ENCODE data around the gene CCR5AS.
"Not testable (repeated sequence)": the region's sequence is repeated elsewhere in the genome, so short reads cannot be mapped to it uniquely, and the experiment has no call there.

Gene CCR5AS

GRCh38 chr3:46427916-46428833, 21.3 kb upstream of the CCR5AS start:
- peak; percentile 8 for DNase-seq
- H3K4me1 ChIP-seq (ENCODE audit: control insufficient read depth, insufficient read depth, low read length): no peaks in the 10 kb centered on the region
- peaks cover 2% of the 10 kb centered on the region for H3K9me3 ChIP-seq (replicated peaks; ENCODE audit: control insufficient read depth, low read depth, low read length)
- H3K27ac ChIP-seq (ENCODE audit: low read length): no peak overlapping the region
- no peak overlapping the region for H3K4me3 ChIP-seq (ENCODE audit: low read length)
- 55% methylated on average over 6 of the region's 10 CpGs for WGBS (ENCODE audit: insufficient coverage)
- no peaks in the 10 kb centered on the region for H3K36me3 ChIP-seq (ENCODE audit: control insufficient read depth, insufficient read depth, low read length)
- H3K27me3 ChIP-seq (ENCODE audit: control insufficient read depth, insufficient read depth, low read length): no peaks in the 10 kb centered on the region

GRCh38 chr3:46427404-46427803, 20.5 kb upstream of the CCR5AS start:
- H3K4me1 ChIP-seq (ENCODE audit: control insufficient read depth, insufficient read depth, low read length); H3K4me3 ChIP-seq (ENCODE audit: low read length); H3K27ac ChIP-seq (ENCODE audit: low read length); H3K36me3 ChIP-seq (ENCODE audit: control insufficient read depth, insufficient read depth, low read length); H3K27me3 ChIP-seq (ENCODE audit: control insufficient read depth, insufficient read depth, low read length); H3K9me3 ChIP-seq (replicated peaks; ENCODE audit: control insufficient read depth, low read depth, low read length): not testable (repeated sequence)
- 40% methylated on average over 1 of the region's 8 CpGs for WGBS (ENCODE audit: insufficient coverage)
- peak; percentile 10 for DNase-seq

- not testable (repeated sequence) for H3K9me3 ChIP-seq (replicated peaks; ENCODE audit: control insufficient read depth, low read depth, low read length); H3K4me1 ChIP-seq (ENCODE audit: control insufficient read depth, insufficient read depth, low read length); H3K27ac ChIP-seq (ENCODE audit: low read length); H3K27me3 ChIP-seq (ENCODE audit: control insufficient read depth, insufficient read depth, low read length); DNase-seq; H3K4me3 ChIP-seq (ENCODE audit: low read length); H3K36me3 ChIP-seq (ENCODE audit: control insufficient read depth, insufficient read depth, low read length)
- WGBS (ENCODE audit: insufficient coverage): 100% methylated on average over 1 of the region's 4 CpGs
Measured at GRCh38 chr3:46426476-46426875, 19.6 kb upstream of the CCR5AS start.

- no peaks in the 10 kb centered on the region for H3K36me3 ChIP-seq (ENCODE audit: control insufficient read depth, insufficient read depth, low read length)
- H3K27me3 ChIP-seq (ENCODE audit: control insufficient read depth, insufficient read depth, low read length): no peaks in the 10 kb centered on the region
- no peaks in the 10 kb centered on the region for H3K4me1 ChIP-seq (ENCODE audit: control insufficient read depth, insufficient read depth, low read length)
- no peak overlapping the region for H3K27ac ChIP-seq (ENCODE audit: low read length)
- no CpG with 5 or more reads among the region's 5 CpGs for WGBS (ENCODE audit: insufficient coverage)
- no peak overlapping the region for H3K4me3 ChIP-seq (ENCODE audit: low read length)
- no peak for DNase-seq
- H3K9me3 ChIP-seq (replicated peaks; ENCODE audit: control insufficient read depth, low read depth, low read length): no peaks in the 10 kb centered on the region
Measured at GRCh38 chr3:46423588-46423987, 16.7 kb upstream of the CCR5AS start.

GRCh38 chr3:46422617-46423016, 15.8 kb upstream of the CCR5AS start:
- 82% methylated on average over 3 of the region's 6 CpGs for WGBS (ENCODE audit: insufficient coverage)

GRCh38 chr3:46420931-46421330, 14.1 kb upstream of the CCR5AS start:
- DNase-seq: no peak
- 60% methylated on average over 1 of the region's 2 CpGs for WGBS (ENCODE audit: insufficient coverage)
- no peak overlapping the region for H3K27ac ChIP-seq (ENCODE audit: low read length)
- H3K27me3 ChIP-seq (ENCODE audit: control insufficient read depth, insufficient read depth, low read length): no peaks in the 10 kb centered on the region
- H3K4me1 ChIP-seq (ENCODE audit: control insufficient read depth, insufficient read depth, low read length): peaks cover 2% of the 10 kb centered on the region
- H3K9me3 ChIP-seq (replicated peaks; ENCODE audit: control insufficient read depth, low read depth, low read length): no peaks in the 10 kb centered on the region
- H3K4me3 ChIP-seq (ENCODE audit: low read length): no peak overlapping the region
- no peaks in the 10 kb centered on the region for H3K36me3 ChIP-seq (ENCODE audit: control insufficient read depth, insufficient read depth, low read length)

More at GRCh38 chr3:46422617-46423016, 15.8 kb upstream of the CCR5AS start:
- Histone ChIP-seq H3K4me3 (ENCODE audit: low read length) (no peak overlapping the region), H3K9me3 (replicated peaks; ENCODE audit: control insufficient read depth, low read depth, low read length) (no peaks in the 10 kb centered on the region), H3K4me1 (ENCODE audit: control insufficient read depth, insufficient read depth, low read length) (no peaks in the 10 kb centered on the region), H3K27ac (ENCODE audit: low read length) (no peak overlapping the region), H3K36me3 (ENCODE audit: control insufficient read depth, insufficient read depth, low read length) (no peaks in the 10 kb centered on the region), H3K27me3 (ENCODE audit: control insufficient read depth, insufficient read depth, low read length) (no peaks in the 10 kb centered on the region)
- peak; percentile 6 for DNase-seq

- no peaks in the 10 kb centered on the region for H3K27me3 ChIP-seq (ENCODE audit: control insufficient read depth, insufficient read depth, low read length)
- 95% methylated on average over 4 of the region's 4 CpGs for WGBS (ENCODE audit: insufficient coverage)
- H3K4me3 ChIP-seq (ENCODE audit: low read length): no peak overlapping the region
- H3K27ac ChIP-seq (ENCODE audit: low read length): no peak overlapping the region
- no peaks in the 10 kb centered on the region for H3K36me3 ChIP-seq (ENCODE audit: control insufficient read depth, insufficient read depth, low read length)
- H3K9me3 ChIP-seq (replicated peaks; ENCODE audit: control insufficient read depth, low read depth, low read length): no peaks in the 10 kb centered on the region
- no peak for DNase-seq
- peaks cover 2% of the 10 kb centered on the region for H3K4me1 ChIP-seq (ENCODE audit: control insufficient read depth, insufficient read depth, low read length)
Measured at GRCh38 chr3:46419816-46420215, 12.9 kb upstream of the CCR5AS start.

- WGBS (ENCODE audit: insufficient coverage): 91% methylated on average over 8 of the region's 9 CpGs
- no peak for DNase-seq
- no peaks in the 10 kb centered on the region for H3K36me3 ChIP-seq (ENCODE audit: control insufficient read depth, insufficient read depth, low read length)
- H3K27me3 ChIP-seq (ENCODE audit: control insufficient read depth, insufficient read depth, low read length): no peaks in the 10 kb centered on the region
- H3K9me3 ChIP-seq (replicated peaks; ENCODE audit: control insufficient read depth, low read depth, low read length): no peaks in the 10 kb centered on the region
- H3K27ac ChIP-seq (ENCODE audit: low read length): no peak overlapping the region
- no peak overlapping the region for H3K4me3 ChIP-seq (ENCODE audit: low read length)
- H3K4me1 ChIP-seq (ENCODE audit: control insufficient read depth, insufficient read depth, low read length): peaks cover 2% of the 10 kb centered on the region
Measured at GRCh38 chr3:46417841-46418611, 11.2 kb upstream of the CCR5AS start.

GRCh38 chr3:46416811-46417510, 10.1 kb upstream of the CCR5AS start:
- H3K4me1 ChIP-seq (ENCODE audit: control insufficient read depth, insufficient read depth, low read length): peaks cover 5% of the 10 kb centered on the region
- H3K36me3 ChIP-seq (ENCODE audit: control insufficient read depth, insufficient read depth, low read length): no peaks in the 10 kb centered on the region
- no peak for DNase-seq
- no peaks in the 10 kb centered on the region for H3K27me3 ChIP-seq (ENCODE audit: control insufficient read depth, insufficient read depth, low read length)
- no peak overlapping the region for H3K4me3 ChIP-seq (ENCODE audit: low read length)
- WGBS (ENCODE audit: insufficient coverage): no CpG with 5 or more reads among the region's 7 CpGs
- H3K9me3 ChIP-seq (replicated peaks; ENCODE audit: control insufficient read depth, low read depth, low read length): no peaks in the 10 kb centered on the region
- H3K27ac ChIP-seq (ENCODE audit: low read length): no peak overlapping the region

Measured in muscle of leg (tissue), 3 donors.